K562 (cell line): Measurements from ENCODE around the gene RNF40. TPM values are rescaled to one million over a fixed set of nuclear protein-coding genes. Genes with fewer than 3 reads are reported as not detected.
A peak's percentile ranks its signal among the peaks of the same experiment; 100 is the strongest.

Experiments used
- ARID4B ChIP-seq: sonication (generic); formaldehyde crosslinking; IDR thresholded peaks from 2 replicates; pipeline ENCODE4 v1.8.0; 2022; ENCODE audit warnings: mild to moderate bottlenecking, missing genetic modification reagents
- CTBP1 ChIP-seq: fragments of 450-650 bp; IDR thresholded peaks from 2 replicates; pipeline ENCODE4 v1.6.1; 2016; ENCODE audit warnings: borderline replicate concordance
- E2F6 ChIP-seq, 2 experiments: IDR thresholded peaks; 2 replicates each; pipeline ENCODE4 v1.6.1; 2011; ENCODE audit warnings: borderline replicate concordance in 1 of 2, control low read depth in 1 of 2, low read depth in 1 of 2, low read length in 1 of 2, mild to moderate bottlenecking in 1 of 2, mixed read lengths in 1 of 2, moderate library complexity in 1 of 2; ENCODE audit not compliant: insufficient read depth in 1 of 2, insufficient read length in 1 of 2, poor library complexity in 1 of 2, severe bottlenecking in 1 of 2; ENCODE audit errors: extremely low read depth in 1 of 2
- FOXJ2 ChIP-seq: fragments of 200-800 bp; sonication (Bioruptor generic); IDR thresholded peaks from 2 replicates; pipeline ENCODE4 v1.6.1; 2016; ENCODE audit warnings: missing genetic modification characterization, missing compliant biosample characterization
- HMGN3 ChIP-seq: IDR thresholded peaks from 2 replicates; pipeline ENCODE4 v1.6.1; 2011; ENCODE audit warnings: borderline replicate concordance, low read depth, mild to moderate bottlenecking, mixed read lengths, low read length; ENCODE audit not compliant: insufficient read length; ENCODE audit errors: extremely low read depth
- L3MBTL2 ChIP-seq: fragments of 450-650 bp; IDR thresholded peaks from 2 replicates; pipeline ENCODE4 v1.6.1; 2016; ENCODE audit warnings: mild to moderate bottlenecking, moderate library complexity
- NFIX ChIP-seq: fragments of 250-450 bp; sonication (Bioruptor Pico); IDR thresholded peaks from 2 replicates; pipeline ENCODE4 v1.4.0; 2020; ENCODE audit warnings: low read depth, mild to moderate bottlenecking, moderate library complexity
- NRF1 ChIP-seq, 2 experiments: fragments of 450-650 bp; IDR thresholded peaks in 1 of 2; conservative IDR thresholded peaks in 1 of 2; 2 replicates each; pipeline ENCODE4 v1.6.1; 2014; ENCODE audit warnings: mild to moderate bottlenecking in 2 of 2
- RB1 ChIP-seq: fragments of 450-650 bp; IDR thresholded peaks from 2 replicates; pipeline ENCODE4 v1.6.1; 2017; ENCODE audit warnings: low read depth, mild to moderate bottlenecking
- RBBP5 ChIP-seq: fragments of 200-600 bp; sonication (generic); IDR thresholded peaks from 2 replicates; pipeline ENCODE4 v1.6.1; 2012; ENCODE audit warnings: borderline replicate concordance, mild to moderate bottlenecking, low read length, control low read depth, inconsistent platforms; ENCODE audit not compliant: insufficient read depth, poor library complexity, severe bottlenecking
- TFAP4 ChIP-seq: sonication (generic); formaldehyde crosslinking; IDR thresholded peaks from 2 replicates; pipeline ENCODE4 v1.8.0; 2022; ENCODE audit warnings: missing genetic modification reagents, mild to moderate bottlenecking, moderate library complexity, borderline replicate concordance
- THAP12 ChIP-seq: fragments of 250-450 bp; sonication (Bioruptor Pico); IDR thresholded peaks from 2 replicates; pipeline ENCODE4 v1.9.0; 2021; ENCODE audit warnings: mild to moderate bottlenecking, inconsistent platforms
- YY1 ChIP-seq, 3 experiments: IDR thresholded peaks; 2 replicates each; pipeline ENCODE4 v1.6.1; 2011; ENCODE audit warnings: low read length in 2 of 3, mild to moderate bottlenecking in 2 of 3, moderate library complexity in 2 of 3, borderline replicate concordance in 1 of 3, control low read depth in 1 of 3, low read depth in 1 of 3; ENCODE audit not compliant: insufficient read depth in 3 of 3, insufficient replicate concordance in 2 of 3, control insufficient read depth in 1 of 3, insufficient read length in 1 of 3; ENCODE audit errors: extremely low read depth in 1 of 3
- ZFX ChIP-seq: sonication (generic); formaldehyde crosslinking; IDR thresholded peaks from 2 replicates; pipeline ENCODE4 v1.8.0; 2022; ENCODE audit warnings: mild to moderate bottlenecking, missing genetic modification reagents, moderate library complexity
- ZZZ3 ChIP-seq: fragments of 450-650 bp; IDR thresholded peaks from 2 replicates; pipeline ENCODE4 v1.6.1; 2016; ENCODE audit warnings: antibody characterized with exemption, mild to moderate bottlenecking, moderate library complexity
- polyA plus RNA-seq, 8 experiments: library from polyadenylated mRNA; depleted of rRNA in 4 of 8; stranded (reverse) in 5 of 8; unstranded in 3 of 8; fragments of >200 nt; fragmentation: Nextera tagmentation in 2 of 8; fragmentation: Illumina TruSeq in 1 of 8; extraction: Ambion mirVana in 2 of 8; extraction: Trizol in 1 of 8; gene quantifications; 2 replicates each; pipeline versions ENCODE4 v1.2.1 to v1.2.3, GENCODE V29; 2011 to 2014; ENCODE audit warnings: inconsistent platforms in 1 of 8, missing spikeins in 1 of 8
- total RNA-seq, 7 experiments: library from RNA; depleted of rRNA in 6 of 7; stranded (reverse); fragments of >200 nt in 6 of 7; fragmentation: Illumina TruSeq in 2 of 7; extraction: Trizol in 2 of 7; gene quantifications; 2 replicates each; pipeline versions ENCODE4 v1.2.1 to v1.2.3, GENCODE V29; 2011 to 2021; ENCODE audit warnings: low replicate concordance in 1 of 7

The RNF40 gene
- total and polyA plus RNA-seq, 9 of the 15 experiments (the other 6 are each of a cell fraction or from before 2014, with no cell fraction given): 6.2 to 129 (median 81.5) TPM

GRCh38 chr16:30786115-30786935 is 24.2 kb downstream of the RNF40 start (continued):
- peak; percentile 52; the same call in 1 of the 2 replicates for TF ChIP-seq THAP12 (CRISPR knock-in tag)
- TF ChIP-seq ARID4B: no peak
- TF ChIP-seq HMGN3: peak; percentile 33
- peak in 2 of 3 experiments; percentile 57 to 58 for TF ChIP-seq YY1 (IDR thresholded peaks at IDR 0.05; ENCODE audit: borderline replicate concordance in 1 of 3, control insufficient read depth in 1 of 3, extremely low read depth in 1 of 3, insufficient read depth in 3 of 3, insufficient read length in 1 of 3, insufficient replicate concordance in 2 of 3, low read depth in 1 of 3, low read length in 2 of 3)
- TF ChIP-seq RB1: 0 out of 2 replicates have a peak, but pooled peaks have one; percentile 13
- peak; percentile 17 to 20; a peak in 1 of 4 replicates for TF ChIP-seq NRF1 (conservative IDR thresholded peaks at IDR 0.05 in 1 of 2, IDR thresholded peaks at IDR 0.05 in 1 of 2)
- peak; percentile 50 for TF ChIP-seq ZFX (CRISPR knock-in tag)
- peak; percentile 24; the same call in 1 of the 2 replicates for TF ChIP-seq L3MBTL2
- no peak for TF ChIP-seq NFIX (CRISPR knock-in tag)
- no peak for TF ChIP-seq ZZZ3
- peak; percentile 57 for TF ChIP-seq RBBP5
- TF ChIP-seq E2F6 (IDR thresholded peaks at IDR 0.05; ENCODE audit: borderline replicate concordance in 1 of 2, extremely low read depth in 1 of 2, insufficient read depth in 1 of 2, insufficient read length in 1 of 2, low read depth in 1 of 2, low read length in 1 of 2, poor library complexity in 1 of 2, severe bottlenecking in 1 of 2): peak; percentile 47 to 71
- 0 out of 2 replicates have a peak, but pooled peaks have one; percentile 15 for TF ChIP-seq TFAP4 (CRISPR knock-in tag)
- TF ChIP-seq CTBP1: 0 out of 2 replicates have a peak, but pooled peaks have one; percentile 10
- no peak for TF ChIP-seq FOXJ2 (tag)
